ENCODE data around the gene ATCAY.

DNA sequence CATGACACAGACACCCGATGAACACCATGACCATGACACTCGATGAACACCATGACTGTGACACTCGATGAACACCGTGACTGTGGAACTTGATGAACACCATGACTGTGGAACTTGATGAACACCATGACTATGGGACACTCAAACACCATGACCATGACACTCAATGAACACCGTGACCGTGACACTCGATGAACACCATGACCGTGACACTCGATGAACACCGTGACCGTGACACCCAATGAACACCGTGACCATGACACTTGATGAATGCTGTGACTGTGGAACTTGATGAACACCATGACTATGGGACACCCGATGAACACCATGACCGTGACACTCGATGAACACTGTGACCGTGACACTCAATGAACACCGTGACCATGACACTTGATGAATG is 43.2 kb upstream of the ATCAY start:
- TF ChIP-seq, protein P1, sequence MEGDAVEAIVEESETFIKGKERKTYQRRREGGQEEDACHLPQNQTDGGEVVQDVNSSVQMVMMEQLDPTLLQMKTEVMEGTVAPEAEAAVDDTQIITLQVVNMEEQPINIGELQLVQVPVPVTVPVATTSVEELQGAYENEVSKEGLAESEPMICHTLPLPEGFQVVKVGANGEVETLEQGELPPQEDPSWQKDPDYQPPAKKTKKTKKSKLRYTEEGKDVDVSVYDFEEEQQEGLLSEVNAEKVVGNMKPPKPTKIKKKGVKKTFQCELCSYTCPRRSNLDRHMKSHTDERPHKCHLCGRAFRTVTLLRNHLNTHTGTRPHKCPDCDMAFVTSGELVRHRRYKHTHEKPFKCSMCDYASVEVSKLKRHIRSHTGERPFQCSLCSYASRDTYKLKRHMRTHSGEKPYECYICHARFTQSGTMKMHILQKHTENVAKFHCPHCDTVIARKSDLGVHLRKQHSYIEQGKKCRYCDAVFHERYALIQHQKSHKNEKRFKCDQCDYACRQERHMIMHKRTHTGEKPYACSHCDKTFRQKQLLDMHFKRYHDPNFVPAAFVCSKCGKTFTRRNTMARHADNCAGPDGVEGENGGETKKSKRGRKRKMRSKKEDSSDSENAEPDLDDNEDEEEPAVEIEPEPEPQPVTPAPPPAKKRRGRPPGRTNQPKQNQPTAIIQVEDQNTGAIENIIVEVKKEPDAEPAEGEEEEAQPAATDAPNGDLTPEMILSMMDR (IDR thresholded peaks at IDR 0.05) = no peak
- TF ChIP-seq POLR2A (IDR thresholded peaks at IDR 0.05) = no peak

Data from testis (tissue), 2 donors.